ENCODE data around the gene EPB41L4B.

DNA sequence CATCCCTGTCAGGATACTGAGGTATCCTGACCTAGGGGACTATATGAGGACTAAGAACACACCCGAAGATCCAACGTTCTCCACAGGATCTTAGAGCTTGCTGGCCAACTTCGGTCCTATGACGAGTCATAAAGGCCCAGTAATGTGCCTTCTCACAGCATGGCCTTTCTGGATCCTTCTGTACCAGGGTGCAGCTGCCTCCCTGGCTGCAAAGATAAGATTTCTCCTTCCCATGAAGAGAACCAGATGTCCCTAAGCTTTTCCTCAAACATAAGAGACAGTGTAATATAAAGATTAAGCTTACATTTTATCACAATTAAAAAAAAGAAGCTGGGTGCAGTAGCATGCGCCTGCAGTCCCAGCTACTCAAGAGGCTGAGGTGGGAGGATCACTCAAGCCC, 18.3 kb downstream of the EPB41L4B start:
- TF ChIP-seq, protein P1, sequence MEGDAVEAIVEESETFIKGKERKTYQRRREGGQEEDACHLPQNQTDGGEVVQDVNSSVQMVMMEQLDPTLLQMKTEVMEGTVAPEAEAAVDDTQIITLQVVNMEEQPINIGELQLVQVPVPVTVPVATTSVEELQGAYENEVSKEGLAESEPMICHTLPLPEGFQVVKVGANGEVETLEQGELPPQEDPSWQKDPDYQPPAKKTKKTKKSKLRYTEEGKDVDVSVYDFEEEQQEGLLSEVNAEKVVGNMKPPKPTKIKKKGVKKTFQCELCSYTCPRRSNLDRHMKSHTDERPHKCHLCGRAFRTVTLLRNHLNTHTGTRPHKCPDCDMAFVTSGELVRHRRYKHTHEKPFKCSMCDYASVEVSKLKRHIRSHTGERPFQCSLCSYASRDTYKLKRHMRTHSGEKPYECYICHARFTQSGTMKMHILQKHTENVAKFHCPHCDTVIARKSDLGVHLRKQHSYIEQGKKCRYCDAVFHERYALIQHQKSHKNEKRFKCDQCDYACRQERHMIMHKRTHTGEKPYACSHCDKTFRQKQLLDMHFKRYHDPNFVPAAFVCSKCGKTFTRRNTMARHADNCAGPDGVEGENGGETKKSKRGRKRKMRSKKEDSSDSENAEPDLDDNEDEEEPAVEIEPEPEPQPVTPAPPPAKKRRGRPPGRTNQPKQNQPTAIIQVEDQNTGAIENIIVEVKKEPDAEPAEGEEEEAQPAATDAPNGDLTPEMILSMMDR (IDR thresholded peaks at IDR 0.05; ENCODE audit: low read depth, low read length) = no peak
- no peak for TF ChIP-seq EZH2phosphoT487 (IDR thresholded peaks at IDR 0.05; ENCODE audit: low read depth)
